Ovary (tissue), 9 donors: ENCODE data around the gene TPST1. TPM values are rescaled to one million over a fixed set of nuclear protein-coding genes. Genes with fewer than 3 reads are reported as not detected.
A peak's percentile ranks its signal among the peaks of the same experiment; 100 is the strongest.
"Not testable (repeated sequence)": the region's sequence is repeated elsewhere in the genome, so short reads cannot be mapped to it uniquely, and the experiment has no call there.

ENCODE experiments used
- DNase-seq, 5 donors: peaks; one replicate each; pipeline ENCODE4 v3.0.0-alpha.2; 2019 to 2020
- H3K27ac ChIP-seq, 2 donors: fragments of 200-600 bp; one replicate each; pipeline versions ENCODE4 v1.5.1 to v1.8.0; 2019 to 2022
- H3K27me3 ChIP-seq: fragments of 200-600 bp; one replicate; pipeline ENCODE4 v1.8.0; 2022
- H3K36me3 ChIP-seq: fragments of 200-600 bp; sonication (generic); one replicate; pipeline ENCODE4 v1.5.1; 2019
- H3K4me1 ChIP-seq: one replicate; pipeline ENCODE4 v1.8.1; 2013; ENCODE audit warnings: mild to moderate bottlenecking, moderate library complexity; ENCODE audit not compliant: insufficient read depth
- H3K4me3 ChIP-seq: fragments of 200-600 bp; sonication (generic); one replicate; pipeline ENCODE4 v1.5.1; 2017
- H3K9me3 ChIP-seq, 2 donors: fragments of 200-600 bp in 1 of 2; sonication (generic) in 1 of 2; one replicate each; pipeline versions ENCODE4 v1.5.1 to v1.8.1; 2013 to 2019; ENCODE audit warnings: mild to moderate bottlenecking in 1 of 2, moderate library complexity in 1 of 2
- CTCF ChIP-seq, 3 donors: fragments of 450-650 bp in 2 of 3; fragments of 200-600 bp in 1 of 3; IDR thresholded peaks; one replicate each; pipeline versions ENCODE4 v1.5.1 to v1.8.0; 2016 to 2022; ENCODE audit warnings: antibody characterized with exemption in 3 of 3, mild to moderate bottlenecking in 1 of 3
- EP300 ChIP-seq: sonication (generic); formaldehyde crosslinking; IDR thresholded peaks from one replicate; pipeline ENCODE4 v1.6.1; 2017; ENCODE audit warnings: antibody characterized with exemption
- POLR2A ChIP-seq: fragments of 450-650 bp; IDR thresholded peaks from one replicate; pipeline ENCODE4 v1.6.1; 2017; ENCODE audit warnings: antibody characterized with exemption, mild to moderate bottlenecking, moderate library complexity
- WGBS, 3 donors: extraction: QIAGEN DNeasy Blood & Tissue Kit in 1 of 3; methylation state at CpG; one replicate each; pipeline versions ENCODE4 v1.1.5 to v1.1.7; 2013 to 2017; 5-methylcytosine and 5-hydroxymethylcytosine counted together
- intact Hi-C, 4 donors: fragments of 100-400 bp; cut with DNase I; formaldehyde crosslinking; loops; one replicate each; pipeline versions ENCODE4 v1.11.0 to v1.15.1; 2022 to 2023
- polyA plus RNA-seq, 2 donors: library from polyadenylated mRNA; stranded (reverse); fragments of 200-250 nt in 1 of 2; fragments of 350-450 nt in 1 of 2; fragmentation: Illumina TruSeq in 1 of 2; extraction: RNeasy Lipid Tissue Mini Kit (QIAGEN cat#74804) in 1 of 2; gene quantifications; one replicate each; pipeline ENCODE4 v1.2.3, GENCODE V29; 2013 to 2014
- total RNA-seq, 7 donors: library from RNA; depleted of rRNA in 2 of 7; stranded (reverse); fragments of >200 nt in 2 of 7; fragmentation: NEBNext Ultra II Directional in 3 of 7; extraction: Animal tissue kit (Norgen Biotek cat#: 25700) in 3 of 7; gene quantifications; one replicate each; pipeline versions ENCODE4 v1.1.0 to v1.2.4, GENCODE V29; 2016 to 2023
- donor health status: DM: no; HTN: no; CAD: no; lungs with moderate emphysema.
- donor health status: DM: no; HTN: no; CAD: no.
- donor health status: Bipolar disorder and iron deficiency.
- donor health status: DM: yes; HTN: yes; CAD: no.
- donor health status: DM: no; HTN: no; CAD: no.
- donor health status: DM: yes; HTN: yes; CAD: no.

Gene TPST1
- total and polyA plus RNA-seq, 9 donors = 18.9 to 42.6 (median 30.3) TPM

GRCh38 chr7:66170309-66171231, 34.6 kb upstream of the TPST1 start:
- 44 to 47% (median 45%) methylated on average over 16 of the region's 16 CpGs for WGBS, 3 donors
- peak; percentile 50 to 85 (median 76) for DNase-seq
- intact Hi-C loops = no loop called here
- Histone ChIP-seq H3K36me3 (no peaks in the 10 kb centered on the region), H3K9me3 (no peaks in the 10 kb centered on the region), H3K27me3 (no peaks in the 10 kb centered on the region), H3K4me3 (no peak overlapping the region), H3K27ac (no peak overlapping the region), H3K4me1 (peaks cover 4% of the 10 kb centered on the region)
- no peak for TF ChIP-seq POLR2A
- no peak for TF ChIP-seq CTCF (IDR thresholded peaks at IDR 0.05)
- no peak for TF ChIP-seq EP300

GRCh38 chr7:66172536-66173401, 32.4 kb upstream of the TPST1 start:
- not testable (repeated sequence) for H3K4me3 ChIP-seq
- WGBS, 3 donors = 36 to 48% (median 36%) methylated on average over 9 of the region's 9 CpGs

GRCh38 chr7:66173856-66174255, 31.3 kb upstream of the TPST1 start:
- H3K4me1 ChIP-seq = peaks cover 4% of the 10 kb centered on the region
- no peak for TF ChIP-seq POLR2A
- TF ChIP-seq EP300 = no peak
- no peak for TF ChIP-seq CTCF (IDR thresholded peaks at IDR 0.05)
- H3K27me3 ChIP-seq = no peaks in the 10 kb centered on the region
- intact Hi-C loops = no loop called here
- no peaks in the 10 kb centered on the region for H3K9me3 ChIP-seq
- no peak for DNase-seq
- H3K27ac ChIP-seq = no peak overlapping the region
- H3K4me3 ChIP-seq = no peak overlapping the region
- H3K36me3 ChIP-seq = no peaks in the 10 kb centered on the region
- WGBS, 3 donors = 85 to 89% (median 88%) methylated on average over 5 of the region's 5 CpGs

More at GRCh38 chr7:66172536-66173401, 32.4 kb upstream of the TPST1 start:
- H3K36me3 ChIP-seq, H3K4me1 ChIP-seq, H3K27me3 ChIP-seq, H3K27ac ChIP-seq, H3K9me3 ChIP-seq, intact Hi-C loops, DNase-seq: not testable (repeated sequence)

- H3K4me1 ChIP-seq, H3K4me3 ChIP-seq, H3K27ac ChIP-seq, H3K36me3 ChIP-seq, intact Hi-C loops, H3K27me3 ChIP-seq, DNase-seq, H3K9me3 ChIP-seq: not testable (repeated sequence)
- WGBS, 3 donors = 91 to 98% (median 93%) methylated on average over 8 of the region's 8 CpGs
These were observed 30.1 kb upstream of the TPST1 start for GRCh38 chr7:66175006-66175405.

GRCh38 chr7:66176914-66177313, 28.2 kb upstream of the TPST1 start:
- Histone ChIP-seq H3K4me3 (no peak overlapping the region), H3K27me3 (no peaks in the 10 kb centered on the region), H3K4me1 (peaks cover 2% of the 10 kb centered on the region), H3K9me3 (no peaks in the 10 kb centered on the region), H3K27ac (no peak overlapping the region), H3K36me3 (no peaks in the 10 kb centered on the region)
- TF ChIP-seq POLR2A (no peak), EP300 (no peak), CTCF (IDR thresholded peaks at IDR 0.05) (no peak)
- 69 to 81% (median 70%) methylated on average over 2 of the region's 2 CpGs for WGBS, 3 donors
- DNase-seq = no peak
- intact Hi-C loops = no loop called here
